Left ventricle myocardium inferior (tissue), 1 donor: ENCODE results near the gene KHDRBS1. TPM values are rescaled to one million over a fixed set of nuclear protein-coding genes. Genes with fewer than 3 reads are reported as not detected.
"Not testable (repeated sequence)": the region's sequence is repeated elsewhere in the genome, so short reads cannot be mapped to it uniquely, and the experiment has no call there.

Experiments used
- DNase-seq: peaks from one replicate; pipeline ENCODE4 v3.0.0-alpha.2; 2020
- H3K27ac ChIP-seq: fragments of 200-600 bp; replicated peaks from 2 replicates; pipeline ENCODE4 v1.8.0; 2021
- H3K27me3 ChIP-seq: fragments of 200-600 bp; 2 replicates; pipeline ENCODE4 v1.8.0; 2021; ENCODE audit warnings: low read depth
- H3K36me3 ChIP-seq: fragments of 200-600 bp; 2 replicates; pipeline ENCODE4 v1.8.0; 2021
- H3K4me1 ChIP-seq: fragments of 200-600 bp; 2 replicates; pipeline ENCODE4 v1.8.0; 2021
- H3K4me3 ChIP-seq: fragments of 200-600 bp; 2 replicates; pipeline ENCODE4 v1.8.0; 2021; ENCODE audit warnings: mild to moderate bottlenecking, moderate library complexity
- H3K9me3 ChIP-seq: fragments of 200-600 bp; replicated peaks from 2 replicates; pipeline ENCODE4 v1.8.0; 2021
- intact Hi-C: fragments of 100-400 bp; cut with micrococcal nuclease; formaldehyde crosslinking; loops from one replicate; pipeline ENCODE4 v1.11.0; 2022
- total RNA-seq: library from RNA; stranded (reverse); fragmentation: NEBNext Ultra II Directional; extraction: Animal tissue kit (Norgen Biotek cat#: 25700); gene quantifications from one replicate; pipeline ENCODE4 v1.2.1, GENCODE V29; 2021
- TF ChIP-seq, protein P1 (sequence below): fragments of 200-600 bp; IDR thresholded peaks from 2 replicates; pipeline ENCODE4 v1.8.0; 2021; ENCODE audit warnings: antibody characterized with exemption, mild to moderate bottlenecking, borderline replicate concordance
- donor health status: DM: no; HTN: yes; CAD: no; lungs with severe emphysema.

Gene KHDRBS1
- total RNA-seq, 1 donor from 2014 or later, result 58.2 TPM

DNA sequence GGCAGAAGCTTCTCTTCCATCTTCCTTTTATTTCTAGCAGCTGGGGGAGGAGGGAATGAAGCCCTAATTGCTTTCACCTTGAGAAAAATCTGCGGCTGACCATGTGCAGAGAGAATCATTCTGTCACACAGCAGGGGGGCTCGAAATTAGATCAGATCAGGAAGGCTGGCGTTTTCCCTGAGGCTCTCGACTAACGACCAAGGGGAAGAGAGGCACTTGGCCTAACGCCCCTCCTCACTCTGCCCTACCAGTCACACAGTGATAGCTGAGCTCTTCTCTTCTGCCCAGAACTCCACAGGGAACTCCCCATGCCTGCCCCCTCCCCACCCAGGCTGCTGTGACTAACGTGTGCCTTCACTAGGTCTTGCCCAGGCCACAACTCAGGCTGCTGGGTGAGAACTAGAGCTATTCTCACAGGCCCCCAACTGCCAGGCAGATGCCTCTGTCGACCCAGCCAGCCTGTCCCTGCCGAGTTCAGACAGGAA lies 26.5 kb upstream of the KHDRBS1 start:
- Histone ChIP-seq H3K9me3 (no peaks in the 10 kb centered on the region), H3K36me3 (no peaks in the 10 kb centered on the region), H3K4me1 (peaks cover 15% of the 10 kb centered on the region), H3K4me3 (no peak overlapping the region), H3K27ac (no peak overlapping the region), H3K27me3 (no peaks in the 10 kb centered on the region)
- TF ChIP-seq, protein P1, sequence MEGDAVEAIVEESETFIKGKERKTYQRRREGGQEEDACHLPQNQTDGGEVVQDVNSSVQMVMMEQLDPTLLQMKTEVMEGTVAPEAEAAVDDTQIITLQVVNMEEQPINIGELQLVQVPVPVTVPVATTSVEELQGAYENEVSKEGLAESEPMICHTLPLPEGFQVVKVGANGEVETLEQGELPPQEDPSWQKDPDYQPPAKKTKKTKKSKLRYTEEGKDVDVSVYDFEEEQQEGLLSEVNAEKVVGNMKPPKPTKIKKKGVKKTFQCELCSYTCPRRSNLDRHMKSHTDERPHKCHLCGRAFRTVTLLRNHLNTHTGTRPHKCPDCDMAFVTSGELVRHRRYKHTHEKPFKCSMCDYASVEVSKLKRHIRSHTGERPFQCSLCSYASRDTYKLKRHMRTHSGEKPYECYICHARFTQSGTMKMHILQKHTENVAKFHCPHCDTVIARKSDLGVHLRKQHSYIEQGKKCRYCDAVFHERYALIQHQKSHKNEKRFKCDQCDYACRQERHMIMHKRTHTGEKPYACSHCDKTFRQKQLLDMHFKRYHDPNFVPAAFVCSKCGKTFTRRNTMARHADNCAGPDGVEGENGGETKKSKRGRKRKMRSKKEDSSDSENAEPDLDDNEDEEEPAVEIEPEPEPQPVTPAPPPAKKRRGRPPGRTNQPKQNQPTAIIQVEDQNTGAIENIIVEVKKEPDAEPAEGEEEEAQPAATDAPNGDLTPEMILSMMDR, result no peak
- no peak for DNase-seq
- intact Hi-C loops, result no loop called here

DNA sequence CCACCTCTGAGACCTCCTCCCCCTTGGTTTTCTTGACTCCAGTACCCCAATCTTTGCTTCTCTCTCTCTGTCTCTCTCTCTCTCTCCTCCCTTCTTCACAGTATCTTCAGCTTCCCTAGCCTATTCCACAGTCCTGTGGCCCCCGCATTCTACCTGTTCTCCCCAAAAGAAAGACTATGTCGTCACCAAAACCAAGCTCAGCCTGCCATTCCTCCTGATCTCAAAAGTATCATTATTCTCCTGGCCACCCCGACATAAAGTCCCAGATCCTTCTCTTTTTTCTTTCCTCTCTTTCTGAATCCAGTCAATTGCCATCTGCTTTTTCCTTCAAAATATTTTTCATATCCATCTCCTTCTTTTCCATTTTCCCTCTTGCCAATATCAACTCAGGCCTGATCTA lies 23.7 kb upstream of the KHDRBS1 start:
- no peak overlapping the region for H3K4me3 ChIP-seq
- TF ChIP-seq, protein P1, result no peak
- H3K4me1 ChIP-seq, result peaks cover 9% of the 10 kb centered on the region
- H3K27me3 ChIP-seq, result no peaks in the 10 kb centered on the region
- H3K36me3 ChIP-seq, result no peaks in the 10 kb centered on the region
- DNase-seq, result no peak
- no peak overlapping the region for H3K27ac ChIP-seq
- intact Hi-C loops, result no loop called here
- no peaks in the 10 kb centered on the region for H3K9me3 ChIP-seq

DNA sequence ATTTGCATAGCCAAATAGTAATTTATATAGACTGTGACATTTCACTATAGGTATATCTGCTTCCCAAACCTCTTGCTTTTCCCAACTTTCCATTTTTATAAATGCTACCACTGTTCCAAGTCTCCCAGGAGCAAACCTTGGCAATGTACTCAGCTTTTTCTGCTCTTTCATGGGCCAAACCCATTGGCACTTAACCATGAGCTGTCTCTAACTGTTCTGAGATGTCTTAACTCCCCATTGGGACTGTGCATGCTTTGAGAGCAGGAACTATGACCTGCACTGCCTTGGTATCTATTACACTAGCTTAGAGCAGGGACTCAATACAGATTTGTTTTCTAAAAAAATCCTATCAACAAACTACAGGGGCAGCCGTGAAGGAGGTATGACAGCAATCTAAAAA lies 22.5 kb upstream of the KHDRBS1 start:
- intact Hi-C loops, result no loop called here

DNA sequence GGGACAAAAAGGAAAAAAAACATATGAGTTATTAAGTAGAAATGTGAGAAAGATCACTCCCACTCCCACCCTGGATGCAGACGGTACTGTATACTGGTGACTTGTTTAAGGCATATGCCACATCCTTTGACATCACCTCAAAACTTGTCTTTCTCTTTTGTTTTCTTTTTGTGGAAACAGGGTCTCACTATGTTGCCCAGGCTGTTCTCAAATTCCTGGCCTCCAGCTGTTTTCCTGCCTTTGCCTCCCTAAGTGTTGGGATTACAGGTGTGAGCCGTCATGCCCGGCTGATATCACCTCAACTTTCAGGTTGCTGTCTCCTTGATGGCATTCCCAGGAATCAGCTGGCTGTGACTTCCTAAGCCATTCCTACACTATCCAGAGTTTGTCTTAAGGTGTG lies 18.4 kb upstream of the KHDRBS1 start:
- no peaks in the 10 kb centered on the region for H3K36me3 ChIP-seq
- H3K4me1 ChIP-seq, result peaks cover 4% of the 10 kb centered on the region
- no peaks in the 10 kb centered on the region for H3K9me3 ChIP-seq
- TF ChIP-seq, protein P1, result no peak
- intact Hi-C loops, result no loop called here
- H3K27me3 ChIP-seq, result no peaks in the 10 kb centered on the region
- H3K4me3 ChIP-seq, result no peak overlapping the region
- H3K27ac ChIP-seq, result no peak overlapping the region
- no peak for DNase-seq

More for the DNA sequence above, 22.5 kb upstream of the KHDRBS1 start:
- Histone ChIP-seq H3K4me3 (no peak overlapping the region), H3K4me1 (peaks cover 4% of the 10 kb centered on the region), H3K27ac (no peak overlapping the region), H3K9me3 (no peaks in the 10 kb centered on the region), H3K36me3 (no peaks in the 10 kb centered on the region), H3K27me3 (no peaks in the 10 kb centered on the region)
- TF ChIP-seq, protein P1, result no peak
- no peak for DNase-seq

DNA sequence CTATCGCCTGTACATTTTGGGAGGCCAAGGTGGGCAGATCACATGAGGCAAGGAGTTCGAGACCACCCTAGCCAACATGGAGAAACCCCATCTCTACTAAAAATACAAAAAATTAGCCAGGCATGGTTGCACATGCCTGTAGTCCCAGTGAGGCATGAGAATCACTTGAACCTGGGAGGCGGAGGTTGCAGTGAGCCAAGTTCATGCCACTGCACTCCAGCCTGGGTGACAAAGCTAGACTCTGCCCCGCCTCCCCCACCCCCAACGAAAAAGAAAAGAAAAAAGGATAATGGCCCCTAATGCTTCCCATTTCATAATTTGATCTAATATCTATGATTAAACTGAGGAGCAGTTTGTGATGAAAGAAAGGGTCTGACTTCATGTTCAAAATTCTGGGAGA lies 17.5 kb upstream of the KHDRBS1 start:
- H3K4me3 ChIP-seq, H3K27me3 ChIP-seq, H3K36me3 ChIP-seq, intact Hi-C loops, H3K9me3 ChIP-seq, H3K27ac ChIP-seq, DNase-seq, H3K4me1 ChIP-seq: not testable (repeated sequence)

DNA sequence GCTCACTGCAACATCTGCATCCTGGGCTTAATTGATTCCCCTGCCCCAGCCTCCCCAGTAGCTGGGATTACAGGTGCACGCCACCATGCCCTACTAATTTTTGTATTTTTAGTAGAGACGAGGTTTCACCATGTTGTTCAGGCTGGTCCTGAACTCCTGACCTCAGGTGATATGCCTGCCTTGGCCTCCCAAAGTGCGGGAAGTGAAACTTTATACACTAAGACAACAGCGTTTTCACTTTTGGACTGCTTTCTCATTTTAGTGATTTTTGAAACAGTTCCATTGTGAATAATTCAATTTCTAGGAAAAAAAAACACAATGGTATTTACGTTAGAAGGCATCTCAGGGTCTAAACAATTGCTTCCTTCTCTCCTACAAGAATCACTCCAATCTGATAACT lies 11.8 kb upstream of the KHDRBS1 start:
- DNase-seq, result no peak
- Histone ChIP-seq H3K9me3 (no peaks in the 10 kb centered on the region), H3K27me3 (no peaks in the 10 kb centered on the region), H3K4me3 (no peak overlapping the region), H3K4me1 (no peaks in the 10 kb centered on the region), H3K36me3 (no peaks in the 10 kb centered on the region), H3K27ac (no peak overlapping the region)
- intact Hi-C loops, result no loop called here
- TF ChIP-seq, protein P1, result no peak

DNA sequence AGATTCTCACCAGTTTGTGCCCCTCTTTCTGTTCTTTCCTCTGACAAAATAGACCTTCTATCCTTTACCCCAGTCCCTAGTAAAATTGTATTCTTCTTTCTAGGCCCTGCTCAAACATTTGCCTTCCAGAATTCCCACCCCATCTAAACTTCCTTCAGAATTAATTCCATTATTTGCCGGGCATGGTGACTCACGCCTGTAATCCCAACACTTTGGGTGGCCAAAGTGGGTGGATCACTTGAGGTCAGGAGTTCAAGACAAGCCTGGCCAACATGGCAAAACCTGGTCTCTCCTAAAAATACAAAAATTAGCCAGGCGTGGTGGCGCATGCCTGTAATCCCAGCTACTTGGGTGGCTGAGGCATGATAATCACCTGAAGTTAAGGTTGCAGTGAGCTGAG lies 11.4 kb upstream of the KHDRBS1 start:
- DNase-seq, intact Hi-C loops, H3K27me3 ChIP-seq, H3K27ac ChIP-seq, H3K9me3 ChIP-seq, H3K4me1 ChIP-seq, H3K36me3 ChIP-seq, H3K4me3 ChIP-seq: not testable (repeated sequence)
